Measurements from ENCODE around the gene CACNA1F.

GRCh38 chrX:49164589-49165360 lies 68.4 kb downstream of the CACNA1F start:
- TF ChIP-seq CTCF (IDR thresholded peaks at IDR 0.05; ENCODE audit: insufficient read depth, low read length, poor library complexity, severe bottlenecking), result no peak
- no peak for TF ChIP-seq EZH2phosphoT487 (conservative IDR thresholded peaks at IDR 0.05; ENCODE audit: low read length)

Measured in SU-DHL-6 (cell line).